Trophoblast cell (in vitro differentiated cells and primary cell): ENCODE measurements around the gene WFS1.

Experiments
- DNase-seq, 2 donors: peaks; one replicate each; pipeline ENCODE4 v3.0.0-alpha.2; 2016
- H2AFZ ChIP-seq: 2 replicates; pipeline ENCODE4 v1.6.1; 2013; ENCODE audit warnings: low read length, moderate library complexity, mild to moderate bottlenecking; ENCODE audit not compliant: insufficient read depth, poor library complexity
- H2AK5ac ChIP-seq: 2 replicates; pipeline ENCODE4 v1.6.1; 2013; ENCODE audit warnings: mild to moderate bottlenecking, low read length
- H2BK120ac ChIP-seq: 2 replicates; pipeline ENCODE4 v1.6.1; 2013; ENCODE audit warnings: low read length, mild to moderate bottlenecking, moderate library complexity; ENCODE audit not compliant: insufficient read depth, poor library complexity
- H2BK12ac ChIP-seq: 2 replicates; pipeline ENCODE4 v1.6.1; 2013; ENCODE audit warnings: mild to moderate bottlenecking, low read length, moderate library complexity
- H2BK5ac ChIP-seq: 2 replicates; pipeline ENCODE4 v1.6.1; 2013; ENCODE audit warnings: low read length, low read depth, moderate library complexity, mild to moderate bottlenecking; ENCODE audit not compliant: poor library complexity
- H3K14ac ChIP-seq: 2 replicates; pipeline ENCODE4 v1.6.1; 2013; ENCODE audit warnings: mild to moderate bottlenecking, low read length
- H3K18ac ChIP-seq: 2 replicates; pipeline ENCODE4 v1.6.1; 2013; ENCODE audit warnings: mild to moderate bottlenecking, low read length
- H3K23ac ChIP-seq: 2 replicates; pipeline ENCODE4 v1.6.1; 2013; ENCODE audit warnings: low read length
- H3K27ac ChIP-seq: 2 replicates; pipeline ENCODE4 v1.5.1; 2013; ENCODE audit warnings: low read depth, mild to moderate bottlenecking, inconsistent platforms, low read length, moderate library complexity
- H3K27me3 ChIP-seq: 2 replicates; pipeline ENCODE4 v1.6.1; 2013; ENCODE audit warnings: inconsistent platforms, mild to moderate bottlenecking, low read length, moderate library complexity; ENCODE audit not compliant: insufficient read depth
- H3K36me3 ChIP-seq, 2 experiments: 1 replicate in 1 of 2; 2 replicates in 1 of 2; pipeline ENCODE4 v1.6.1; 2013; ENCODE audit warnings: low read length in 2 of 2, mild to moderate bottlenecking in 2 of 2, moderate library complexity in 1 of 2; ENCODE audit not compliant: insufficient read depth in 2 of 2, control insufficient read depth in 1 of 2
- H3K4ac ChIP-seq: 2 replicates; pipeline ENCODE4 v1.6.1; 2013; ENCODE audit warnings: low read depth, mild to moderate bottlenecking, low read length, moderate library complexity
- H3K4me1 ChIP-seq, 2 experiments: 1 replicate in 1 of 2; 2 replicates in 1 of 2; pipeline ENCODE4 v1.6.1; 2013; ENCODE audit warnings: low read length in 2 of 2, mild to moderate bottlenecking in 2 of 2, moderate library complexity in 1 of 2; ENCODE audit not compliant: insufficient read depth in 2 of 2, control insufficient read depth in 1 of 2
- H3K4me2 ChIP-seq: 2 replicates; pipeline ENCODE4 v1.6.1; 2013; ENCODE audit warnings: inconsistent platforms, mild to moderate bottlenecking, low read length, moderate library complexity
- H3K4me3 ChIP-seq: 2 replicates; pipeline ENCODE4 v1.5.1; 2013; ENCODE audit warnings: mild to moderate bottlenecking, low read depth, low read length, inconsistent platforms
- H3K79me1 ChIP-seq: one replicate; pipeline ENCODE4 v1.6.1; 2013; ENCODE audit warnings: low read length
- H3K79me2 ChIP-seq: 2 replicates; pipeline ENCODE4 v1.6.1; 2013; ENCODE audit warnings: low read length, mild to moderate bottlenecking; ENCODE audit not compliant: control insufficient read depth, insufficient read depth, poor library complexity
- H3K9ac ChIP-seq: 2 replicates; pipeline ENCODE4 v1.6.1; 2013; ENCODE audit warnings: mild to moderate bottlenecking, low read length
- H3K9me3 ChIP-seq: 2 replicates; pipeline ENCODE4 v1.6.1; 2013; ENCODE audit warnings: low read depth, mild to moderate bottlenecking, control low read depth, inconsistent platforms, low read length; ENCODE audit not compliant: insufficient read depth
- H4K12ac ChIP-seq: 2 replicates; pipeline ENCODE4 v1.6.1; 2013; ENCODE audit warnings: low read depth, mild to moderate bottlenecking, low read length, moderate library complexity
- H4K8ac ChIP-seq: 2 replicates; pipeline ENCODE4 v1.6.1; 2013; ENCODE audit warnings: low read depth, mild to moderate bottlenecking, low read length, moderate library complexity
- H4K91ac ChIP-seq: one replicate; pipeline ENCODE4 v1.6.1; 2013; ENCODE audit warnings: low read depth, mild to moderate bottlenecking, low read length, moderate library complexity
- WGBS: extraction: QIAGEN DNeasy Blood & Tissue Kit; methylation state at CpG from one replicate; pipeline ENCODE4 v1.1.7; 2013; ENCODE audit warnings: missing lambda C conversion rate; ENCODE audit not compliant: insufficient read length, insufficient coverage; ENCODE audit errors: extremely low coverage; 5-methylcytosine and 5-hydroxymethylcytosine counted together

The WFS1 gene

DNA sequence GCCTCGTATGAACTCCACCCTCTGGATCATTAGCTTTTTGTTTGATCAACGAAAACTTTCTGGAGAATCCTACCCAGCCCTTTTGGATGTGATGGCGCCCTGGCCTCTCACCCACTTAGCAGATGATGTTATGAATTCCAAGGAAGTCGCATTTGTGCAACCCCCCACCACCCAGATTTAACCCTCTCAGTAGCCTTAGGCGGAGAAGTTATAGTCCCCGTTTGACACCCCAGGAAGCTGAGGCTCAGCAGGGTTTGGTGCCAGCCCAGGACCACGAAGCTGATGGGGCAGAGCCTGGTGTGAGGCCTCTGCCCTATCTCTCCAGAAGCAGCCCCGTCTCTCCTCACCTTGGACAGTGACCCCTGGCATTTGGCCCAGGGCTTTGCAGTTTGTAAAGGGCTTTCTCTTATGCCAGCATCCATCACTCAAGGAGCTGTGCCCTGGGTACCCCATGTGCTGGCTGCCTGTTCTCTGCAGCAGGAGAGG lies 1.0 kb downstream of the WFS1 start:
- DNase-seq = peak in 1 of 2 donors; percentile 53
- no CpG with 5 or more reads among the region's 8 CpGs for WGBS

DNA sequence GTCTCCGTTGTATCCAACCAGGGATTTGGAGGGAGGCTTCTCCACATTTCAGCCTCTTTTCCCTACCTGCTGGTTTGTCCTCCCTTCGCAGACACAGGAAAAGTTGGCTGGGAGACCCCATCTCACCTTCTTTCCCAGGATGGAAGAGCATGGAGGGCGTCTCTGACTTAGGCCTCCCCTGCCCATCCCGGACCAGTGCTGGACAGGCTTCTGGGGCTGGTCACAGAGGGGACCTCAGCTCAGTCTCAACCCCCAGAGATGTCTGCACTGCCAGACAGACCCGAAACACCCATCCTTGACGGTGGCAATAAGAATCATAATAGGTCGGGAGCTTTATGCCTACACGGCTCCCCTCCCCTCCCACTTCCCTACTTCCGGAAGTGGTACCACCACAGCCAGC lies 1.6 kb downstream of the WFS1 start:
- no CpG with 5 or more reads among the region's 9 CpGs for WGBS
- Histone ChIP-seq H2BK5ac (no peak overlapping the region), H3K4me3 (no peak overlapping the region)

More for the DNA sequence above, 1.0 kb downstream of the WFS1 start:
- H3K79me2 ChIP-seq = peaks cover 3% of the 10 kb centered on the region
- no peak overlapping the region for H3K9ac ChIP-seq
- no peak overlapping the region for H2BK12ac ChIP-seq
- no peak overlapping the region for H2BK5ac ChIP-seq
- H3K27ac ChIP-seq = no peak overlapping the region
- peaks cover 29 to 40% of the 10 kb centered on the region in 2 experiments for H3K4me1 ChIP-seq
- no peak overlapping the region for H4K12ac ChIP-seq
- H2BK120ac ChIP-seq = no peak overlapping the region
- no peak overlapping the region for H3K14ac ChIP-seq
- H3K79me1 ChIP-seq = peaks cover 12% of the 10 kb centered on the region
- no peaks in the 10 kb centered on the region for H3K9me3 ChIP-seq
- peak overlapping the region; percentile 56 for H3K4ac ChIP-seq
- H3K27me3 ChIP-seq = no peaks in the 10 kb centered on the region
- no peak overlapping the region for H2AK5ac ChIP-seq
- H2AFZ ChIP-seq = no peak overlapping the region
- H4K91ac ChIP-seq = peak overlapping the region; percentile 37
- H3K4me2 ChIP-seq = peak overlapping the region; percentile 91
- no peak overlapping the region for H3K23ac ChIP-seq
- H3K4me3 ChIP-seq = peak overlapping the region; percentile 98
- peak overlapping the region; percentile 30 for H4K8ac ChIP-seq
- no peak overlapping the region for H3K18ac ChIP-seq
- H3K36me3 ChIP-seq = peaks cover 0 to under 1% of the 10 kb centered on the region in 2 experiments

DNA sequence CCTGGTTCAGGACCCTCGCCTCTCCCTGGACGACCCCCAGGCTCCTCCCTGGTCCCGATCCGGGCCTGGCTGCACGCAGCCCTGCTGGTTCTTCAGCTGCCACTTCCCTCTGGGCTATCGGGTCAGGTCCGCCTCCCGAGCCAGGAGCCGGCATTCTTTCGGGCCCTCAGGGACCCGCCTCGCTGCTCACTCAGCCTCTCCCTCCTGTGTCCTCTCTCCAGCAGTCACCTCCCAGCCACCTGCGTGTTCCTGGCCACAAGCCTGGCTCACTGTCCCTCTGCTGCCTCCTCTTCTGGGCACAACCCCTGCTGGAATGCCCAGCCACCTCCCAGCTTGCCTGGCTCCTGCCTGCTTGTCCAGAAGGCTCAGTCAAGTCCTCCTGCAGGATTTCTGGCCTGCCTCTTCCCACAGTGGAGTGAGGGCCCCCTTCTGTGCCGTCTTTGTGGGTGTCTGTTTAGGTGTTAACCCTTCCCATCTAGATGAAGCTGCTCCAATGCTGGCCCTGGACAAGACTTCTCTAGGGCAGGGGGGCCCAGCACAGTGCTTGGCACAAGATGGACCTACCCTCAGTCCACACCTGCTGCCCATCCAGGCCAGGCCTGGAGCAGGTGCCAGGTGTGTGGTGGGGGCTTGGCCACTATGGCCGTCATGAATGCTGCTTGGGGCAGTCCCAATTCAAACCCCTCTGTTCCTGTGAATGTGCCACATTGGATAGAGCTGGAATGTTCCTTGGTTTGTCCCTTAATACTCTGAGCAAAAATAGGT lies 2.2 kb downstream of the WFS1 start:
- no peak overlapping the region for H2BK12ac ChIP-seq
- H3K14ac ChIP-seq = no peak overlapping the region
- no peak overlapping the region for H2AFZ ChIP-seq
- peak overlapping the region; percentile 32 for H4K8ac ChIP-seq
- no CpG with 5 or more reads among the region's 15 CpGs for WGBS
- no peak overlapping the region for H3K4me2 ChIP-seq
- H3K36me3 ChIP-seq = peaks cover 0 to 5% of the 10 kb centered on the region in 2 experiments
- peak overlapping the region; percentile 29 for H4K91ac ChIP-seq
- no peak overlapping the region for H3K4me3 ChIP-seq
- no peak overlapping the region for H4K12ac ChIP-seq
- H2AK5ac ChIP-seq = peak overlapping the region; percentile 14
- H3K27me3 ChIP-seq = no peaks in the 10 kb centered on the region
- no peak overlapping the region for H3K23ac ChIP-seq
- peaks cover 1% of the 10 kb centered on the region for H3K9me3 ChIP-seq
- H3K79me1 ChIP-seq = peaks cover 12% of the 10 kb centered on the region
- H3K4ac ChIP-seq = no peak overlapping the region
- no peak overlapping the region for H3K27ac ChIP-seq
- H2BK120ac ChIP-seq = peak overlapping the region; percentile 7
- no peak overlapping the region for H2BK5ac ChIP-seq
- peaks cover 3% of the 10 kb centered on the region for H3K79me2 ChIP-seq
- H3K4me1 ChIP-seq = peaks cover 29 to 40% of the 10 kb centered on the region in 2 experiments
- peak; percentile 88 to 90 for DNase-seq
- peak overlapping the region; percentile 8 for H3K18ac ChIP-seq
- no peak overlapping the region for H3K9ac ChIP-seq

More for the DNA sequence above, 1.6 kb downstream of the WFS1 start:
- no peak overlapping the region for H3K9ac ChIP-seq
- no peaks in the 10 kb centered on the region for H3K27me3 ChIP-seq
- no peak overlapping the region for H4K12ac ChIP-seq
- H4K91ac ChIP-seq = no peak overlapping the region
- H3K79me2 ChIP-seq = peaks cover 3% of the 10 kb centered on the region
- H3K4me2 ChIP-seq = peak overlapping the region; percentile 91
- no peak overlapping the region for H4K8ac ChIP-seq
- H2BK12ac ChIP-seq = no peak overlapping the region
- H3K36me3 ChIP-seq = peaks cover 0 to 4% of the 10 kb centered on the region in 2 experiments
- H3K79me1 ChIP-seq = peaks cover 12% of the 10 kb centered on the region
- peaks cover 1% of the 10 kb centered on the region for H3K9me3 ChIP-seq
- H2BK120ac ChIP-seq = no peak overlapping the region
- peaks cover 29 to 40% of the 10 kb centered on the region in 2 experiments for H3K4me1 ChIP-seq
- DNase-seq = peak in 1 of 2 donors; percentile 18
- no peak overlapping the region for H3K27ac ChIP-seq
- H2AFZ ChIP-seq = no peak overlapping the region
- no peak overlapping the region for H2AK5ac ChIP-seq
- peak overlapping the region; percentile 7 for H3K4ac ChIP-seq
- H3K23ac ChIP-seq = no peak overlapping the region
- no peak overlapping the region for H3K18ac ChIP-seq
- H3K14ac ChIP-seq = no peak overlapping the region

DNA sequence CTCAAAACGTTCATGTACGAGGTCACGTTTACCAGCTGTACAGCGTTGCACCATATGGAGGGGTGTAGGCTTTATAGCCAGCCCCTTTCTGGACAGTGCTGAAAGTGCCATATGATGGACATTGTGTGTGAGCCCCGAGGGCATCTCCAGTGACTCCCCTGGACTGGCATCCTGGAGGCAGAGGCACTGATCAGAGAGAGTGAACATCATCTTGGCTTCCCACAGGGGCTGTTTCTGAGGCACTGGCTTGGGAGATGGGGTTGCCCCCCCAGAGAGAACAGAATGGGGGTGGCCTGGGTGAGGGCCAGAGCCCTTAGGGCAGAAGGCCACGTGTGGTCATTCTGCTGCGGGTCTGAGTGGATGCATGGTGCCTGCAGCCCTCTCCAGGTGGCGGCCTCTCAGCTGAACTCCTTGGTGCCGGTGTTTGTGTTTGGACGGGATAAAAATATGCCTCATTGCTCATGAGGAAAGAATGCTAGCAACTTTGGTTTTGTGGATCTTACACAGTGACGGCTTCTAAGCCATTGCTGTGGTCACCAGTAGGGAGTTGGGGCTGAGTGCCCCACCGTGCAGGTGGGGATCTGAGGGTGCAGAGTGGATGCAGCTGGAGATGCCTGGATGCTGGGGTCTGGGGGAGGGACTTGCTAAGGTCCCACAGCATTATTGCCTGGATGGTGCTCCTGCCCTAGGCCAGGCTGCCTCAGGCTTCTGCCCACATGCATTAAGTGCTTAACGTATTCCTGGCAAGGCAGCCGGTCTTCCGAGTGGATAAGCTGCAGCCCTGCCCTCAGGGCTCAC lies 3.4 kb downstream of the WFS1 start:
- Histone ChIP-seq H2BK5ac (no peak overlapping the region), H3K14ac (peak overlapping the region; percentile 6), H3K23ac (no peak overlapping the region), H4K12ac (no peak overlapping the region), H3K18ac (peak overlapping the region; percentile 41), H4K8ac (no peak overlapping the region), H3K4me1 (peaks cover 29 to 40% of the 10 kb centered on the region in 2 experiments), H3K9ac (no peak overlapping the region), H2AFZ (no peak overlapping the region), H3K27ac (peak overlapping the region; percentile 44), H3K79me2 (peaks cover 3% of the 10 kb centered on the region), H2BK120ac (no peak overlapping the region), H3K4ac (no peak overlapping the region), H3K4me2 (peak overlapping the region; percentile 20), H3K9me3 (peaks cover 3% of the 10 kb centered on the region), H3K79me1 (peaks cover 12% of the 10 kb centered on the region), H3K36me3 (peaks cover 8 to 16% of the 10 kb centered on the region in 2 experiments), H4K91ac (peak overlapping the region; percentile 15), H2BK12ac (no peak overlapping the region), H3K4me3 (no peak overlapping the region), H2AK5ac (no peak overlapping the region), H3K27me3 (no peaks in the 10 kb centered on the region)
- peak; percentile 98 to 99 for DNase-seq
- WGBS = no CpG with 5 or more reads among the region's 15 CpGs
